K562 (cell line): ENCODE results near the gene AQP1. TPM values are rescaled to one million over a fixed set of nuclear protein-coding genes. Genes with fewer than 3 reads are reported as not detected.
A peak's percentile ranks its signal among the peaks of the same experiment; 100 is the strongest.

ENCODE experiments used
- ATAC-seq: fragments of 200-7000 bp; cut with Tn5 transposase; 3 replicates; pipeline ENCODE4 v1.9.1; 2020; ENCODE audit warnings: moderate library complexity
- BruUV-seq: library from RNA; stranded (reverse); fragments of 400-500 nt; replicated peaks from 2 replicates; lab custom pipeline; 2021; lab: Mats Ljungman, UMichigan
- CTCF ChIA-PET: fragments of 300-600 bp; formaldehyde crosslinking; extraction: SDS; loops from one replicate; lab custom pipeline; 2021; ENCODE audit warnings: low intra/inter-chr PET ratio; lab: Yijun Ruan, JAX
- POLR2A ChIA-PET: fragments of 300-600, 350-650 bp; sonication (Branson Sonifier 250); formaldehyde crosslinking; extraction: SDS; loops from one replicate; lab custom pipeline; 2021; ENCODE audit warnings: antibody characterized with exemption, inconsistent platforms; lab: Yijun Ruan, JAX
- DNase-seq, 4 experiments: peaks; one replicate each; pipeline versions ENCODE4 v3.0.0 to v3.0.0-alpha.2; 2011 to 2018; ENCODE audit warnings: low spot score in 3 of 4, mixed read lengths in 3 of 4; ENCODE audit errors: extremely low read depth in 1 of 4
- FAIRE-seq: peaks from 2 replicates; lab custom pipeline; 2011; peaks lifted over from hg19 to GRCh38; lab: Jason Lieb, UNC
- H2AFZ ChIP-seq: 2 replicates; pipeline ENCODE4 v1.6.0; 2011; ENCODE audit warnings: low read depth, low read length, control low read depth, inconsistent platforms
- H3K27ac ChIP-seq: fragments of 200-600 bp; 3 replicates; pipeline ENCODE4 v1.8.0; 2011; ENCODE audit warnings: low read depth, mild to moderate bottlenecking, control low read depth, inconsistent platforms, low read length, moderate library complexity, mixed read lengths; ENCODE audit errors: extremely low read depth
- H3K27me3 ChIP-seq, 2 experiments: fragments of 300-600 bp in 1 of 2; 2 replicates in 1 of 2; 3 replicates in 1 of 2; pipeline versions ENCODE4 v1.6.0 to v1.8.0; 2011; ENCODE audit warnings: inconsistent platforms in 2 of 2, low read length in 2 of 2, mild to moderate bottlenecking in 1 of 2, mixed read lengths in 1 of 2, moderate library complexity in 1 of 2; ENCODE audit not compliant: control insufficient read depth in 2 of 2, insufficient read depth in 2 of 2
- H3K36me3 ChIP-seq: fragments of 300-600 bp; 3 replicates; pipeline ENCODE4 v1.8.0; 2011; ENCODE audit warnings: mild to moderate bottlenecking, low read length, inconsistent platforms; ENCODE audit not compliant: control insufficient read depth, insufficient read depth
- H3K4me1 ChIP-seq, 2 experiments: fragments of 200-600 bp in 1 of 2; replicated peaks in 1 of 2; 2 replicates in 1 of 2; 3 replicates in 1 of 2; pipeline versions ENCODE4 v1.5.1 to v1.8.0; 2011; ENCODE audit warnings: inconsistent platforms in 2 of 2, low read length in 2 of 2, mild to moderate bottlenecking in 1 of 2, mixed read lengths in 1 of 2, moderate library complexity in 1 of 2; ENCODE audit not compliant: control insufficient read depth in 2 of 2, insufficient read depth in 2 of 2
- H3K4me2 ChIP-seq: 2 replicates; pipeline ENCODE4 v1.6.1; 2011; ENCODE audit warnings: low read length, control low read depth, inconsistent platforms, mixed read lengths; ENCODE audit not compliant: insufficient read depth
- H3K4me3 ChIP-seq: fragments of 200-600 bp; sonication (generic), shearing (Covaris generic); 2 replicates; pipeline ENCODE4 v1.5.1; 2016; ENCODE audit warnings: control low read depth, inconsistent platforms
- H3K79me2 ChIP-seq: fragments of 200-600 bp; 3 replicates; pipeline ENCODE4 v1.8.0; 2011; ENCODE audit warnings: low read length, inconsistent platforms; ENCODE audit not compliant: control insufficient read depth, insufficient read depth
- H3K9ac ChIP-seq, 2 experiments: 2 replicates each; pipeline versions ENCODE4 v1.6.0 to v1.6.1; 2011; ENCODE audit warnings: low read depth in 2 of 2, low read length in 2 of 2, control low read depth in 1 of 2, inconsistent platforms in 1 of 2, mild to moderate bottlenecking in 1 of 2, mixed read lengths in 1 of 2; ENCODE audit not compliant: insufficient read depth in 1 of 2
- H3K9me1 ChIP-seq: one replicate; pipeline ENCODE4 v1.6.0; 2011; ENCODE audit warnings: inconsistent platforms, mild to moderate bottlenecking, low read length, moderate library complexity; ENCODE audit not compliant: control insufficient read depth, insufficient read depth
- H3K9me3 ChIP-seq: replicated peaks from 2 replicates; pipeline ENCODE4 v1.5.1; 2011; ENCODE audit warnings: low read depth, low read length, inconsistent platforms; ENCODE audit not compliant: control insufficient read depth, insufficient read depth
- H4K20me1 ChIP-seq: replicated peaks from 2 replicates; pipeline ENCODE4 v1.6.1; 2011; ENCODE audit warnings: low read length, inconsistent platforms, mixed read lengths; ENCODE audit not compliant: control insufficient read depth, insufficient read depth
- ZBTB33 ChIP-seq: sonication (generic); formaldehyde crosslinking; IDR thresholded peaks from 2 replicates; pipeline ENCODE4 v1.8.1; 2023; ENCODE audit warnings: mild to moderate bottlenecking, missing genetic modification reagents
- ZFP1 ChIP-seq: fragments of 450-650 bp; formaldehyde crosslinking; IDR thresholded peaks from 2 replicates; pipeline ENCODE4 v1.4.0; 2020; ENCODE audit warnings: mild to moderate bottlenecking, mixed read lengths
- WGBS: fragments of 100-300 bp; shearing (Covaris generic); methylation state at CpG from one replicate; pipeline ENCODE4 v1.1.6; 2016; ENCODE audit warnings: low coverage, mixed read lengths; ENCODE audit not compliant: insufficient coverage; ENCODE audit errors: missing lambda C conversion rate; 5-methylcytosine and 5-hydroxymethylcytosine counted together
- in situ Hi-C: fragments of 300-500 bp; cut with MboI; formaldehyde crosslinking; loops from 4 replicates; pipeline ENCODE4 v1.15.0; 2018; ENCODE audit warnings: inconsistent platforms, mixed read lengths
- intact Hi-C: fragments of 100-400 bp; cut with micrococcal nuclease; formaldehyde crosslinking; loops from 2 replicates; pipeline ENCODE4 v1.14.2; 2022
- polyA plus RNA-seq, 8 experiments: library from polyadenylated mRNA; depleted of rRNA in 4 of 8; stranded (reverse) in 5 of 8; unstranded in 3 of 8; fragments of >200 nt; fragmentation: Nextera tagmentation in 2 of 8; fragmentation: Illumina TruSeq in 1 of 8; extraction: Ambion mirVana in 2 of 8; extraction: Trizol in 1 of 8; gene quantifications; 2 replicates each; pipeline versions ENCODE4 v1.2.1 to v1.2.3, GENCODE V29; 2011 to 2014; ENCODE audit warnings: inconsistent platforms in 1 of 8, missing spikeins in 1 of 8
- total RNA-seq, 7 experiments: library from RNA; depleted of rRNA in 6 of 7; stranded (reverse); fragments of >200 nt in 6 of 7; fragmentation: Illumina TruSeq in 2 of 7; extraction: Trizol in 2 of 7; gene quantifications; 2 replicates each; pipeline versions ENCODE4 v1.2.1 to v1.2.3, GENCODE V29; 2011 to 2021; ENCODE audit warnings: low replicate concordance in 1 of 7

Gene AQP1
- total and polyA plus RNA-seq, 9 of the 15 experiments (the other 6 are each of a cell fraction or from before 2014, with no cell fraction given): 0.18 to 12.6 (median 4.1) TPM

- ATAC-seq (no peak), DNase-seq (peak in 2 of 4 experiments; percentile 5 to 6), FAIRE-seq (no peak)
- no peaks in the 10 kb centered on the region for H3K9me3 ChIP-seq
- no TSS peak for BruUV-seq
- H3K4me2 ChIP-seq: no peak overlapping the region
- ChIA-PET CTCF (interaction anchor here (0.6 kb wide), 1 partner anchor 115 kb away, joined by 3 read pairs; no protein-coding TSS in a partner anchor), POLR2A (interaction anchor here (1.5 kb wide), 1 partner anchor 7 kb away, joined by 5 read pairs; no protein-coding TSS in a partner anchor)
- intact Hi-C loops (no loop called here), in situ Hi-C loops (no loop called here)
- TF ChIP-seq ZBTB33 (CRISPR knock-in tag) (0 out of 2 replicates have a peak, but pooled peaks have one; percentile 22), ZFP1 (no peak)
- H3K36me3 ChIP-seq: no peaks in the 10 kb centered on the region
- peaks cover 0 to 25% of the 10 kb centered on the region in 2 experiments; a peak in 2 of 5 replicates for H3K4me1 ChIP-seq
- H4K20me1 ChIP-seq: no peaks in the 10 kb centered on the region
- H3K9me1 ChIP-seq: no peaks in the 10 kb centered on the region
- H3K27me3 ChIP-seq: no peaks in the 10 kb centered on the region
- H3K9ac ChIP-seq: peak overlapping the region in 1 of 2 experiments; percentile 52; a peak in 1 of 4 replicates
- H2AFZ ChIP-seq: no peak overlapping the region
- 65% methylated on average over 23 of the region's 24 CpGs for WGBS
- no peak overlapping the region for H3K4me3 ChIP-seq
- no peaks in the 10 kb centered on the region for H3K79me2 ChIP-seq
- H3K27ac ChIP-seq: no peak overlapping the region
Measured at GRCh38 chr7:30931161-30931928, 19.7 kb downstream of the AQP1 start.
